Ascending aorta (tissue), 2 donors: ENCODE measurements around the gene SRBD1. TPM values are rescaled to one million over a fixed set of nuclear protein-coding genes. Genes with fewer than 3 reads are reported as not detected.
A peak's percentile ranks its signal among the peaks of the same experiment; 100 is the strongest.

Source experiments
- DNase-seq, 2 donors: peaks; one replicate each; pipeline ENCODE4 v3.0.0-alpha.2; 2019; ENCODE audit warnings: low spot score in 2 of 2
- H3K27ac ChIP-seq, 2 donors: fragments of 200-600 bp; sonication (generic); one replicate each; pipeline ENCODE4 v1.5.1; 2016 to 2017; ENCODE audit warnings: mild to moderate bottlenecking in 1 of 2
- H3K27me3 ChIP-seq: fragments of 200-600 bp; sonication (generic); one replicate; pipeline ENCODE4 v1.5.1; 2017
- H3K36me3 ChIP-seq, 2 donors: fragments of 200-600 bp; sonication (generic); one replicate each; pipeline ENCODE4 v1.5.1; 2016
- H3K4me1 ChIP-seq, 2 donors: fragments of 200-600 bp; sonication (generic); one replicate each; pipeline ENCODE4 v1.5.1; 2016 to 2017; ENCODE audit warnings: mild to moderate bottlenecking in 1 of 2
- H3K4me3 ChIP-seq, 2 donors: fragments of 200-600 bp; sonication (generic); one replicate each; pipeline ENCODE4 v1.5.1; 2016 to 2017; ENCODE audit warnings: mild to moderate bottlenecking in 1 of 2
- H3K9me3 ChIP-seq, 2 donors: fragments of 200-600 bp; sonication (generic); one replicate each; pipeline ENCODE4 v1.5.1; 2016
- intact Hi-C: fragments of 100-400 bp; cut with DNase I; formaldehyde crosslinking; loops from one replicate; pipeline ENCODE4 v1.15.1; 2023
- total RNA-seq: library from RNA; depleted of rRNA; stranded (reverse); fragments of >200 nt; gene quantifications from one replicate; pipeline ENCODE4 v1.1.0, GENCODE V29; 2016
- TF ChIP-seq, protein P1 (sequence below), 3 experiments: fragments of 200-600 bp in 2 of 3; fragments of 450-650 bp in 1 of 3; sonication (generic) in 2 of 3; IDR thresholded peaks; one replicate each; pipeline ENCODE4 v1.5.1; 2016 to 2019; ENCODE audit warnings: antibody characterized with exemption in 3 of 3, mild to moderate bottlenecking in 1 of 3, moderate library complexity in 1 of 3

The SRBD1 gene
- total RNA-seq, 1 donor from 2014 or later, result 7.6 TPM

DNA sequence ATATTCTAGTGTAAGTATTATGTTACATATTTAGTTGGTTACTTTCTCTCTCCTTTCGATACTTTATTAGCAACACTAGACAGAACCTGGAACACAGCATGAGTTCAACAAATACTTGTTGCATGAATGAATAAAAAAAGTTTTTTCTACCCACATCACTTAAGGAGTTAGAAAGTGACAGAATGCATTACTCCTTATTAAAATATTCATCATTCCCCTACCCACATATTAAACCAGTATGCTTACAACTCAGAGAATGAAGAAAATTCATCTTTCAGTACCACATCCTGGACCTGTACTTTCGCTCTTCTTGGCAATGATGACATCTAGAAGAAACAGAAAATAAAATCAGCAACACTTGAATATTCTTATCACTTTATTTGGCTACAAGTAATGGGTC is 6.0 kb downstream of the SRBD1 start:
- Histone ChIP-seq H3K36me3 (peaks cover 18 to 27% of the 10 kb centered on the region in 2 donors), H3K4me3 (no peak overlapping the region), H3K9me3 (no peaks in the 10 kb centered on the region), H3K27ac (no peak overlapping the region), H3K4me1 (no peaks in the 10 kb centered on the region), H3K27me3 (no peaks in the 10 kb centered on the region)
- DNase-seq, result no peak
- TF ChIP-seq, protein P1, sequence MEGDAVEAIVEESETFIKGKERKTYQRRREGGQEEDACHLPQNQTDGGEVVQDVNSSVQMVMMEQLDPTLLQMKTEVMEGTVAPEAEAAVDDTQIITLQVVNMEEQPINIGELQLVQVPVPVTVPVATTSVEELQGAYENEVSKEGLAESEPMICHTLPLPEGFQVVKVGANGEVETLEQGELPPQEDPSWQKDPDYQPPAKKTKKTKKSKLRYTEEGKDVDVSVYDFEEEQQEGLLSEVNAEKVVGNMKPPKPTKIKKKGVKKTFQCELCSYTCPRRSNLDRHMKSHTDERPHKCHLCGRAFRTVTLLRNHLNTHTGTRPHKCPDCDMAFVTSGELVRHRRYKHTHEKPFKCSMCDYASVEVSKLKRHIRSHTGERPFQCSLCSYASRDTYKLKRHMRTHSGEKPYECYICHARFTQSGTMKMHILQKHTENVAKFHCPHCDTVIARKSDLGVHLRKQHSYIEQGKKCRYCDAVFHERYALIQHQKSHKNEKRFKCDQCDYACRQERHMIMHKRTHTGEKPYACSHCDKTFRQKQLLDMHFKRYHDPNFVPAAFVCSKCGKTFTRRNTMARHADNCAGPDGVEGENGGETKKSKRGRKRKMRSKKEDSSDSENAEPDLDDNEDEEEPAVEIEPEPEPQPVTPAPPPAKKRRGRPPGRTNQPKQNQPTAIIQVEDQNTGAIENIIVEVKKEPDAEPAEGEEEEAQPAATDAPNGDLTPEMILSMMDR (IDR thresholded peaks at IDR 0.05), result no peak
- intact Hi-C loops, result no loop called here

DNA sequence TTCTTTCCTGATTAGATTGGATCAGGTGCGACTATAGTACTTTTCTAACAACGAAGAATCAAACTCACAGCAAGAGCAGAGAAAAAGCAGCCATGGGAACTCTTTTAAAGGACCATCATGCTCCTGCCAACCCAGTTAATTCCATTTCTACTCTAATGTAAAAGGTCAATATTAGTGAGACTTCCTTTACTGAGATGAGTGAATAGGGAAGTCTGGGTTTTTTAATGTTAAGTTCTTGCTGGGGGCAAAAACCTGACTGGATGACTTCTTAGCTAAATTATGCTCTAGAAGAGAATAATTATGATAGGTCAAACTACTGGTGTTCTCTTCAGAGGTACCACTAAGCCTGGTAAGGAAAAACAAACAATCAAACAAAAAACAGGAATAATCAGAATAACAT is 8.4 kb downstream of the SRBD1 start:
- no peak overlapping the region for H3K27ac ChIP-seq
- intact Hi-C loops, result no loop called here
- no peaks in the 10 kb centered on the region for H3K4me1 ChIP-seq
- no peak for DNase-seq
- H3K27me3 ChIP-seq, result no peaks in the 10 kb centered on the region
- H3K4me3 ChIP-seq, result no peak overlapping the region
- TF ChIP-seq, protein P1 (IDR thresholded peaks at IDR 0.05), result no peak
- no peaks in the 10 kb centered on the region for H3K9me3 ChIP-seq
- H3K36me3 ChIP-seq, result peaks cover 25 to 44% of the 10 kb centered on the region in 2 donors

DNA sequence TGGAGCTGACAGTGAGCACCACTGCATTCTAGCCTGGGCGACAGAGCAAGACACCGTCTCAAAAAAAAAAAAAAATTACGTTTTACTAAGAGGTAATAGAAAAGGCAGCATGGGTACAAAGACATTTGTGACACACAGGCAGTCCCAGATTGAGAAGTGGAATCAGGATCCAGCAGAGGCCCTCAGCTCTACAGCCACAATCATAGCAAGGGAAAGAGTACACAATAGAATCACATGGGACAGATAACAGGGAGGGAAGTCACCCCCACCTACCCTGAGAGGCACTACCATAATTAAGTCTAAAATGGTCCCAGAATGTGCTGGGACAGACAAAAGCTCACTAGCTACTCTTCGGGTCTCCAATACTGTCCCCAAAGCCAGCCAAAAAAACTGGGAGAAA is 12.5 kb downstream of the SRBD1 start:
- Histone ChIP-seq H3K9me3 (no peaks in the 10 kb centered on the region), H3K27me3 (no peaks in the 10 kb centered on the region), H3K4me3 (no peak overlapping the region), H3K27ac (no peak overlapping the region), H3K4me1 (peaks cover 0 to 5% of the 10 kb centered on the region in 2 donors), H3K36me3 (peaks cover 19 to 36% of the 10 kb centered on the region in 2 donors)
- TF ChIP-seq, protein P1 (IDR thresholded peaks at IDR 0.05), result no peak
- intact Hi-C loops, result no loop called here
- no peak for DNase-seq

DNA sequence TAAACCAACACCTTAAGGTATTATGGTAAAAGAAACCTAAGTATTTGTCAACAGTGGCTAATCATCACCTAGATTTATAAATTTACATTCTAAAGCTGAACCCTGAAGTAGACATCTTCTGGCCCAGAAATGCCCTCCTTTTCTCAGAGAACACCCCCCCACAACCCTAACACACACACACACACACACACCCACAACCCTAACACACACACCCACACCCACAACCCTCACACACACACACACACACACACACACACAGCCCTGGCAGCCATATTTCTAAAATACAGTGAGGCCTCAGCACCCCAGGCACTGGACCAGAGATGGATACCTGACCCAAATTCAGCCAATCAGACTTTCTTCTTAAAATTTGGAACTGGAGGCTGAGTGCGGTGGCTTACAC is 14.3 kb downstream of the SRBD1 start:
- Histone ChIP-seq H3K27me3 (no peaks in the 10 kb centered on the region), H3K4me1 (peaks cover 0 to 5% of the 10 kb centered on the region in 2 donors), H3K27ac (no peak overlapping the region), H3K4me3 (no peak overlapping the region), H3K36me3 (peaks cover 16 to 34% of the 10 kb centered on the region in 2 donors), H3K9me3 (no peaks in the 10 kb centered on the region)
- intact Hi-C loops, result no loop called here
- no peak for DNase-seq
- TF ChIP-seq, protein P1 (IDR thresholded peaks at IDR 0.05), result no peak

DNA sequence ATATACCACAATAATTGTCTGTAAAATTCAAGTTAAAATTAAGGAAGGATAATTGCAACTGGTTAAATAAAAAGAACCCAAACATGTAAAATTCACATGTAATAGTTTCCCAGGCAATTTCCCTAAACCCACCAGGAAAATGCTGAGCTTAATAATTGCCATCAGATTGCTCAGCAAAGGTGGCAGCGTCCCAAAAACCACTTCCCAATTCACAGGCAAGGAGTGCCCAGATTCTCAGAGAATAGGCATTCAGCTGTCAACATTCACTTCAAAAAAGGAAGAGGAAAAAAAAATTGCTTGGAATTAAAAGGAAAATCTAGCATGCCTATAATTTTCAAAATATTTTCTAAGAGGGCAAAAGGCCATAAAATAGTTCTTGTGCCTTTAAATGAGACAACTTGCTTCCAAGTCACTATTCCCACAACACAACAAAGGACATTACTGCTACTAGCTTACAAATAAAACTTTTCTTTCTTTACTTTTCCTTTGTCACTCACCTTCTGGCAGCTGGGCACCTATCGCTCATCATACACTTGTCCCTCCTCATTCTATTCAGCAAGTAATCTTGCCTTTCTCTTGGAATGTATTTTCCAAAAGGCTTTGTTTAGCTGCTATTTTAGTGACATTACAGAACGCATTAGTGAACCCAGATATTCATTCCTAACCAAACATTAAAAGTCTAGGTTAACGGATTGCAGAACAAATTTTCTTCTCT is 15.2 kb downstream of the SRBD1 start:
- TF ChIP-seq, protein P1 (IDR thresholded peaks at IDR 0.05), result no peak
- no peak overlapping the region for H3K4me3 ChIP-seq
- peak overlapping the region in 1 of 2 donors; percentile 8 for H3K27ac ChIP-seq
- peak; percentile 9 to 83 for DNase-seq
- H3K27me3 ChIP-seq, result no peaks in the 10 kb centered on the region
- H3K4me1 ChIP-seq, result peaks cover 0 to 5% of the 10 kb centered on the region in 2 donors
- H3K9me3 ChIP-seq, result no peaks in the 10 kb centered on the region
- intact Hi-C loops, result no loop called here
- H3K36me3 ChIP-seq, result peaks cover 13 to 25% of the 10 kb centered on the region in 2 donors
